NCI-H2171 treated with DMSO at 0.1 percent for 48 hours (cell line): ENCODE results near the gene L3MBTL4.
A peak's percentile ranks its signal among the peaks of the same experiment; 100 is the strongest.
"Not testable (repeated sequence)": the region's sequence is repeated elsewhere in the genome, so short reads cannot be mapped to it uniquely, and the experiment has no call there.

Source experiments
- DNase-seq: peaks from one replicate; lab custom pipeline; 2025; lab: John Stamatoyannopoulos, UW

The L3MBTL4 gene

DNA sequence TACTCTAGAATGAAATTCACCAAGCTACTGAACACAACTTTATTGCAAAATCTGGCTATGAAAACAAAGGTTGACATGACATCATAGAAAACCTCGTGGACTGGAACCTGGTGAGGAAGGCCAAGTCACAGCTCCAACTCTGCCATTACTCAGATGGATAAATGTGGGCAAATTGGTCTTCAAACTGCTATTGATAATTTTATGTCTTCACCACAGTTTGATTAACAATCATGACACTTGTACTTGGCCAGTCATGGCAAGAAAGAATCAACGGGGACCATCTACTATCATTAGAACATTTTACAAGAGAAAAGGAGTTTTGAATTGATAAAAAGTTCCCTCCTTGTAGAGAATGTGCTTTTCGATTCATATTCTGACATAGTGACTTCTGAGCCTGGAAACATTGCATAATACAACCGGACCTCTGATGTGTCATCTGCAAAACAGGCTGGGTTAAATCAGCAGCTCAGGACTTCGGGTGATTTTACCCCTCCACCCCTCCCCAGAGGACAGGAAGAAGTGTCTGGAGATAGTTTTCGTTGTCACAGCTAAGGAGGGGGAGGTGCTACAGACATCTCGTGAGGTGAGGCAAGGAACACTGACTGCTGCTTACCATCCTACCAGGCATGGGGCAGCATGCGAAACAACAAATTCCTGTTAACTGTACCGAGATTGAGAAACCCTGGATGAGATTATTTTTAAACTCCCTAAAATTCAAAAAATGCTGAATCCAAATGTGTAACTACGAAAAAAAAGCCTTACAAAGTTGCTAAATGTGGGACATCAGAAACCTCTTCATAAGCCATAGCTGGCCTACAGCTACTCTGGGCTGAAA, 8.4 kb downstream of the L3MBTL4 start:
- DNase-seq = no peak

DNA sequence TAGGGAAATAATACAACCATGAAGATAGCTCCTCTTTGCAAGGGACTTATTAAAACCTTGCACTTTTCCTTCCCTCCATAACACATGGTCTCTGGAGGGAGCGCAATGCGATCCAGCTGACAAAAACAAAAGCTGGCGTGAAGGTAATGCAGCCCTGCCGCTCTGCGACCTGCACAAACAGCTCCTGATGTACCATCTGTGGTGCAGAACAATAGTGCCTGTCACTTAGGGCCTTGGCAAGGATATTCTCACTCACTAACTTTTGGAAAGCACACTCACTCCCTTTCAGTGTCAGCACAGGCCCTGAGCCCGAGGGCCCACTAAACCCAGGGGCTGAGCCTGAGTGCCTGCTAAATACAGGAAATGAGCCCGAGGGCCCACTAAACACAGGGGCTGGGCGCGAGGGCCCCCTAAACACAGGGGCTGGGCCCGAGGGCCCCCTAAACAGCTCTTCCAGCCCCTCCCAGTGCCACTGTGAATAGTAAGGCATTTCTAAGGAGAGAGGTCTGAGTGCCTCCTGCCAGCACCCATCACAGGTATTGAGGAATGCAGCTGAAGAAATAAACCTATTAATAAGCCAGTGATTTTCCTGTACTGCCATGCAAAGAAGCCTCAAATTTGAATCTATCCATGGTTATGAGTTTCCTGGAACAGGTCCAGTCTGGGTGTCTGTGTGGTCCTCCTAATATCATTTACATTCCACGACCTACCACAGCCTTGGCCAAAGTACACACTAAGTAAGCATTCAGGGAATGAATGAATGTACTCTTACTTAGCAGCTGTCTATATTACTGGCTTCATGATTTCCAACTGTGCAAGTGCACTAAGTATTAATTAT, 9.3 kb downstream of the L3MBTL4 start:
- peak; percentile 90 for DNase-seq

DNA sequence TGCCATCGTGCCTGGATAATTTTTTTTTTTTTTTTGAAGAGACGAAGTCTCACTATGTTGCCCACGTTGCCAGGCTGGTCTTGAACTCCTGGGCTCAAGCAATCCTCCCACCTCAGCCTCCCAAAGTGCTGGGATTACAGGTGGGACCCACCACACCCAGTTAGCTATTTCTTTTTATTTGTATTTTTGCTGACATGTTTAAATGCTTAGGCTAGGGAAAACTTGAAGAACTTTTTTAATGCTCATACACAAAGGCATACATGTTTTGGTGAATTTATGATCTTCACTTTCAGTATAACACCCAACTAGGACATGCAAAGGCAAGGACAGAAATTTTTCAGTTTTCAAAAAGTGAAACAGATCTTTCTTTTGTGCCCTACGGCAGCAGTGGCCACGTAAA, 9.9 kb downstream of the L3MBTL4 start:
- DNase-seq = no peak

DNA sequence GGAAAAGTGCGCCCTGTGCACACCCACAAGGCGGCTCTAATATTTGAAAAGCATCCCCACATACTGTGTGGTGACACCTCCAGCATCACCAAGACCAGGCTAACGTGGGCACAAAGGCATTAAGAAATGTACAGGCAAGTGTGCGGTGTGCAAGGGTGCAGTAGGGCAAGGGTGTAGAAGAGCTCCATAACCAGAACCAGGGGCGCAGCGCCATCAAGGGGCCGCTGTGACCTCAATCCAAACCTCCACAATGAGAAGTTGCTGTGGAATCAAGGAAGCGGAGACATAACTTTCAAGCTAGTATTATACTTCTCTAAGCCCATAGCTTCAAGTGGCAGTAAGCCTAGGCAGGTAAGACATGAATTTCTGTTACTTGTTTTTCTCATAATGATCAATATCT, 13.0 kb downstream of the L3MBTL4 start:
- no peak for DNase-seq

DNA sequence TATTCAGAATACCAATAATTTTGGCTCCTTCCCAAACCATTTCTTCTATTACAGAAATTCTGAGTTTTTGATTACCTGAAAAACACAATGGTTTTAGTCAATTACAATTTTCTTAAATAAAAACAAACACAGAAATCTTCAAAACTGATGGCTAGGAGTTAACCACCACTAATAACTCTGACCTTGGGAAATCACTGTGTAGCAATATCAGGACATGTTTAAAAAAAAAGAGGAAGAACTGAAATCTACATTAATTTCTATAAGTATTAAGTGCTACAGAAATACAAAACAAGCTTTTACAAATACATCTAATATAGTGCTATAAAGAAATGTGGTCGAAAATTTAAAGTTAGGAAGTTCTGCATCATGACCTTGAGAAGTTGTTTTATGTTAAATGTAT, 14.9 kb downstream of the L3MBTL4 start:
- no peak for DNase-seq

DNA sequence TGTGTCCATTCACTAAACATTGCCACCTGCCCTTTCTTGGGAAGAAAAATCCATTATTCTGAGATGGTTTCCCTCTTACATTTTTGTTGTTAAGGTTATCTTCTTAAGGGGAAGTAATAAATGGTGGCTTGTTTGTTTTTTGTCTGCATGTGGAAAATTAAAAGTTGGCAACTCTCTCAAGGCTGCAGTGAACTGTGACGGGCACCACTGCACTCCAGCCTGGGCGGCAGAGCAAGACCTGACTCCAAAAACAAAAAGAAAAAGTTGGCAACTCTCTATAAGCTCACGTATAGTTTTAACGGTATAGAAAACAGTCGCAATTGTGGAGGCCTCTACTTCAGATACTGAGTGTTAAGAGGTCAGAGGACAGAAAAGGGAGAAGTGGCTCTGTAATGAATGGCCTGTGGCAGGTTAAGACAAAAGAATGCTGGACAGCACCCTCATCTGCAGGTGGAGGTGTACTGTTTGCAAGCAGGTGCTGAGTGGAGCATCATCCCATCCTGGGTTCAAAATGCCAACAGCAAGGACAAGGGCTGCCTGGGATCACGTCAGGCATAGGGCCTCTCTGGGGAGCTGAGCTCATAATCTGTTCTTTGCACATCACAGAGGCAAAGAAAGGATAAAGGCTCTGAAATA, 16.7 kb downstream of the L3MBTL4 start:
- DNase-seq = no peak

DNA sequence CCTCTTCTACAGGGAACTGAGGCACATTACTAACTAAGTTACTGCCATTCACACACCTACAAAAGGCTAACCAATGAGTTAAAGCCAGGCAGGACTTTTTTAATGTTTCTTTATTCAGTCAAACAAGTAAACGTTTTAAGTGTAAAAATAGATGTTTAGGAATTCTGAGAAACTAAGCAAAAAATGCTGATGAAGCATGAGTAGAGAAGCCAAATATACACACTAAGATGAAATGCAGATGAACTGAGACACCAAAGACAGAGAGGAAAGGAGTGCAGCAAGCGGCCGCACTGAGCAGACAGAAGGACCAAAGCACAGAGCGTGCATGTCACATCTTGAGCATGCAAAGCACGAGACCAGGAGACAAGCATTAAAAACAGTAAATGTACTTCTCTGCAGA, 17.9 kb downstream of the L3MBTL4 start:
- no peak for DNase-seq

DNA sequence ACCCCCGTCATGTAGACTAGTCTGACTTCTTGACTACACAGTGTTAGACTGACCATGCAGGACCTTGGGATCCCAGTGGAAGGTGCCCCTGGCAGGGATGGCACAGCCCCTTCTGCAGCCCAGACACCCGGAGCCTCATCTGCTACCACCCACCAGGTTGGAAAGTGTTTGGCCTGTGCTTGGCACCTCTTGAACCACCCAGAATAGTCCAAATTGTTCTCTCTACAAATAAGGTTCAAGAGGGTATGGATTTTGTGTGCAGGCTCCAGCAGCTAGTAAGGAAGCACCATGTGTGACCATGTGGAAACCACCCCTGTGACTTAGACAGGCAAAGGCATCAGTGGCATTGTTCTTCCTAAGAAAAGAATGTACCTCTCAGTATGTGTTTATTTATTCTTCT, 18.4 kb downstream of the L3MBTL4 start:
- no peak for DNase-seq

DNA sequence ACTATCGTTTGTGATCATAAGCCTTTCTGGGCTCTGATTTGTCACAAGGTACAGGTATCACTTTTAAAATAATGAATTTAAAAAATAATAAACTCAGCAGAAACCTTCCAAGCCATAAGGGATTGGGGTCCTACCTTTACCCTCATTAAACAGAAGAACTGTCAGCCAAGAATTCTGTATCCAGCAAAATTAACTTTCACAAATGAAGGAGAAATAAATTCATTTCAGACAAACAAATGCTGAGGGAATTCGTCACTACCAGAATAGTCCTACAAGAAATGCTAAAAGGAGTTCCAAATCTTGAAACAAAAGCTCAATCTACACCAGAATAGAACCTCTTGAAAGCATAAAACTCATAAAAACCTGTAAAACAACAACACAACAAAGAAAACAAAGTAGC, 25.7 kb downstream of the L3MBTL4 start:
- no peak for DNase-seq

DNA sequence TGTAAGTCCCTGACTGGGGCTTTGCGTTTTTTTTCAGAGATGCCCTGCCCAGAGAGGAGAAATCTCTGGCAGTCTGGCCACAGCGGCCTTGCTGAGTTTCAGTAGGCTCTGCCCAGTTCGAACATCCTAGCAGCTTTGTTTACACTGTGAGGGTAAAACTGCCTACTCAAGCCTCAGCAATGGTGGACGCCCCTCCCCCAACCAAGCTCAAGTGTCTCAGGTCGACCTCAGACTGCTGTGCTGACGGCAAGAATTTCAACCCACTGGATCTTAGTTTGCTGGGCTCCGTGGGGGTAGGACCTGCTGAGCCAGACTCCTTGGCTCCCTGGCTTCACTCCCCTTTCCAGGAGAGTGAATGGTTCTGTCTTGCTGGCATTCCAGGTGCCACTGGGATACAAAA, 31.7 kb downstream of the L3MBTL4 start:
- DNase-seq = no peak

DNA sequence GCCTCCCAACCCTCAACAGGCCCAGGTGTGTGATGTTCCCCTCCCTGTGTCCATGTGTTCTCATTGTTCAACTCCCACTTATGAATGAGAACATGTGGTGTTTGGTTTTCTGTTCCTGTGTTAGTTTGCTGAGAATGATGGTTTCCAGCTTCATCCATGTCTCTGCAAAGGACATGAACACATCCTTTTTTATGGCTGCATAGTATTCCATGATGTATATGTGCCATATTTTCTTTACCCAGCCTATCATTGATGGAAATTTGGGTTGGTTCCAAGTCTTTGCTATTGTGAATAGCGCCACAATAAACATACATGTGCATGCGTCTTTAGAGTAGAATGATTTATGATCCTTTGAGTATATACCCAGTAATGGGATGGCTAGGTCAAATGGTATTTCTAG, 37.2 kb downstream of the L3MBTL4 start:
- DNase-seq = not testable (repeated sequence)

DNA sequence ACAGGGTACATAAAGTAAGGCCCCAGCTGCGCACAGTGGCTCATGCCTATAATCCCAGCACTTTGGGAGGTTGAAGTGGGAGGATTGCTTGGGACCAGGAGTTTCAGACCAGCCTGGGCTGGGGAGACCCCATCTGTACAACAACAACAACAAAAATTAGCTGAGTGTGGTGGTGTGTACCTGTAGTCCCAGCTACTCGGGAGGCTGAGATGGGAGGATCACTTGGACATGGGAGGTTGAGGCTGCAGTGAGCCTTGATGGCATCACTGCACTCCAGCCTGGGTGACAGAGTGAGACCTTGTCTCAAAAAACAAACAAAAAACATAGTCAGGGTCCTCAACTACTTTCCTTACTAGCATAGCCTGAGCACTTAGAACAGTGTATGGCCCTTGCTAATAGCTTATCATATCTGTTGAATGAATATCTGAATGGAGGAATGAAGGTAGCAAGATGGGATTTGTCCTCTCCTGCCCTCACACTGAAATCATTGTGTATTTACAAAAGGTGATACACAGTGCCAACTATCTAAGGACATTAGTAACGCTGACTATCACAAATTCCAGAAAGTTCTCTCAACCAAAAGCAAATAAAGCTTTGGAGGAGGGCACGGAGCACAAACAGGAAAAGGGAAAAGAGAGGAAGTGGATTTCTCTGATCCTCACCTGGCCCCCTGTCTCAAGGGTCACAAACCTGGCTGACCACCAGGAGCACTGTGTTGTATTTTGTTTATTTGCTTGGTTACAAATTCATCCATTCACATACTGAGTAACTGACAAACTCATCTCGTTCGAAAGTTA, 38.1 kb downstream of the L3MBTL4 start:
- no peak for DNase-seq

DNA sequence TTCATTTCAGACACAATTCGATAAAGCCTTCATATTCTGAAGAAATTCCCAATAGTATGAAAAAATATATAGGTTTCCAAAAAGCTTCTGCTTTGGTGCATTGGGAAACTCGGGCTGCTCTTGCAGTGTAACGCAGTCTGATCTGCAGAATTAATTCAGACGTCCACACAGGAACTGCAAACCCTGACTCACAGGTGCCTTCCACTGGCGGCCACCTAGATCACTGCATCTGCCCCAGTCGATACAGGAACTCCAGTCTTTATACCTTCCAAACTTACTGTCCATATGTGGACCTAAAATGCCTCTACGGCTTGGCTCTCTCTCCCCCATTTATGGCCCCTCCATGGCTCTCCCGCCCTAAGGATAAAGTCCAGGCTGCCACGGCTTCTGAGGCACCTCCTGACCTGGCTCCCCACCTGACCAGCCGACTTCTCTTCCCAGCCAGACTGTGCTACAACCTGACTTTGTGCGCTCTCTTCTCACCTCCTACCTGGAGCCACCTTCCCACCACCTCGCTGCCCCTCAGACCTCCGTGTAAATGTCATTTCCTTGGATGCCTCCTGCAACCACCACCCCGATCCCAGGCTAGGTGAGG, 39.7 kb downstream of the L3MBTL4 start:
- no peak for DNase-seq

DNA sequence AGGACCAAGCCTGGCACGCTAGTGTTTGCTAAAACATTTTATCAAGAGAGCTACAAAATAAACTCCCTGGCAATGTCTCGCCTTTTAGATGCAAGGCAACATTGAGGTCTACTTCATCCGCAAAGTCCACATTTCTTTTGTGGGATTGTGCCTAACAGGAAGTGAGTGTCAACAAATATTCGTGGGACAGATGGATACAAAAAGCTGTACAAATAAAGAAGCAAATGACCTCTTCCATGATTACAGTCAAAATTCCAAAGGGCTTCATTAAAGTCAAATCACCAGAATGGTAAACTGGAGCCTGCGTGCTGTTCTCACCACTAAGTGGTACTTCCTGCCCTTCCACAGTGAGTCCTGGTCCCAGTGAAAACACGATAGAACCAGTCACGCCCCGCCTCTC, 40.4 kb downstream of the L3MBTL4 start:
- DNase-seq = no peak

DNA sequence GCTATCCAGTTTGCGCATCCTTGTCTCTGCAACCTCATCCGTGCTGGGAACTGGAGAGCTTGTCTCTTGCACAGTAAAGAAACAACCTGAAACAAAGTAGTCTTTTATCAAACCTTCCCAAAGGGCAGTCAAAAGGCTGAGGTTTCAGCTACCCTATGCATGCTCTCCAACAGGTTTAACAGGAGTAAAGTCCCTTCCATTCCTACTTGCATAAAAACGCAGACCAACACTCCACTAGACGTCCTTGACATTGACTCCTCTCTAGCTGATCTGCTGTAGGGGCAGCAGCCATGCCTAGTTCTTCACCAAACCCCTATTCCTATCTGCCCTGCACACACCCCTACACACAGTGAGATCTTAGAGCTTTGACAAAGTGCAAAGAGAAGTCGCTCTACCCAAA, 41.5 kb downstream of the L3MBTL4 start:
- DNase-seq = no peak

DNA sequence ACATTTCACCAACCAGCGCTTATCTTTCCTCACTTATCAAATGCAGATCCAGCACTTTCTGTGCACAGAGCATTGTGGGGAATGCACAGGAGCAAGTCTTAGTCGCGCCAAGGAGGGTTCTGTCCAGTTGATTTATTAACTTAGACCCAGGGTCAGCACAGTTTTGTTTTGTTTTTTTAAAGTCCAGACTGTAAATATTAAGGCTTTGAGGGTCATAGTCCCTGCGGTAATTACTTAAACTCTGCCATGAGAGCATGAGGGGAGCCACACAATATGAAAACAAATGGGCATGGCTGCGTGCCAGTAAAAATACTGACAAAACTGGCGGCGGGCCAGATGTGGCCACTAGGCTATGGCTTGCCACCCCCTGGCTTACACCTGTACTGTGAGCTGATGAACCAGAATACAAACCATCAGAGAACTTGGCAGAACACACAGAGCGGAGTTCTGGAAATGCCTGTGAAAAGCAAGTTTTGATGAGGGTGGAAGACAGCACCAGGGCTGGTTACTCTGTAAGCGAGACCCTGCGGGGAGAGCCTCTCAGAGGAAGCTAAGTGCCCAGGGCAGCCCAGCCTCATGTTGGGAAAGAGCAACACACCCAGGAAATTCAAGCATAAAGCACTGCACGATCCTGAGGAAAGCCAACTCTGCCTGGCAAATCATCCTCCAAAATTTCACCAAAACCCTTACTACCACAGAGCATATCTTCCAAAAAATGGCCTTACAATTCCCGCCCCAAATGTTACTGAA, 43.6 kb downstream of the L3MBTL4 start:
- DNase-seq = peak; percentile 83

DNA sequence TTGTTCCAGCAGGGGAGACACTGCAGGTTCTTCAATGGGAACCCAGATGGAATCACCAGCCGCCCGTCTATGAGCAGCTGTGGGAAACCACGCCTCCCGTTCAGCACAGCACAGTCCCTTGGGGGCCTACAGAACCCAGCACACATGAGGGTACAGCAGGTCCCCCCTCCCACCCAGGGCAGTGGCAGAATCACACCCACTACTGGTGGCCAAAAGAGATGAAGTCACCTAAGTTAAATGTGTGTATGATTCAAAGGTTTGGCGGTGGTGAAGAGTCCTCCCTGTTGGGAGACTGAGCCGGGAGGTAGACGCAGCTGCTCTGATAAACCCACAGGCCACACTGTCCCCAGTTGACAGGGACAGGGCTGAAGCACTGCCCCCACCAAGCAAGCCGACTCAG, 44.3 kb downstream of the L3MBTL4 start:
- DNase-seq = peak; percentile 97

DNA sequence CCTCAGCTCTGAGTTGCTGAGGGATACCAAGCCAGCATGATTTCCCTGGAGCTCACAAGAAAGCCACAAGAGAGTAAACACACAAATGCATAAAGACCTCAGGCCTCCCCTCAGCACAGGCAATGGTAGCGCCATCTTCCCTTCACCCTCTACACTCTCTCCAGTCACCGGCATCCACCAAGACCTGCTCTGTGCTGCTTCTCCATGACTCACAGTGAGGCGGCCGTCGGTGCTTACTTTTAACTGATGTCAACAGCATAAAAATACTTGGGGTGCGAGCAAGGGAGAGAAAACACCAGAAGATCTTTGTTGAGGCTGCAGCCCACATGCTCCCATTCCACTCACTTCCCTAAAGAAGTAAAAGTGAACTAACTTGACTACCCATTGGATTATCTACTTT, 46.7 kb downstream of the L3MBTL4 start:
- no peak for DNase-seq

DNA sequence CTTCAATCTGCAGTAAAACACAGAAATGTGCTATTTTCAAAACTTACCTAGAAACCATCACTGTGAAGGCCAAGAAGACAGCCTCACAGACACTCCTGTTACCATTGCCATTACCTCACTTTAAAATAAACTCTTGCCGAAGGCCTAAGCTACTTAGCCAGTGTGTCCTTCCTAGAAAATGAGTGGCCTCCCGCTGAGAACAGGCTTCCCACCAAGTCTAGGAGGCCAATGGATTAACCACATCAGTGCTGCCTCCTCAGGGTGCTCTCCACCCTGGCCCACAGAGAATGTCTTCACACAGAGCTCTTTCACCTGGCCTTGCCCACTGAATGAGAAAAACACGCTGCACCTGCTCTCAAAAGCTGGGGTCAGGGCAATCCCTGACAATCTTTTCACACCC, 47.5 kb downstream of the L3MBTL4 start:
- DNase-seq = no peak

DNA sequence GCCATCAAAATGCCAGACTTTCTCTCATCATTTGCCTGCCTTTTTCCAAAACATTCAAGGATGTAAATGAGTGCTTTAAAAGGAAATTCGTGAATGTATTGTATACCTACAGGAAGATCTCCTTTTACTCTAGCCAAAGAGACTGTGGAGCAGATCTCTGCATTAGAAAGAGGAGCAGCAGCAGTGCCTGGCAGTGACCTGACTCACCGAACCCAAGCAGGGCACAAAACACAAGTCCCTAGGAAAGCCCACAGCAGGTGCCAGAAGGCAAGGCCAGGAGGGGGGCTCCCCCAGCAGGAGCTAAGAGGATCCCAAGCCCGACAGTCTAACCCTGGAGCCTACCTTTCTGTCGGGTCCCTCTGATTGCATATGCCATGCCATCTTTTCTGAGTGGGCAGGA, 47.9 kb downstream of the L3MBTL4 start:
- DNase-seq = peak; percentile 66

DNA sequence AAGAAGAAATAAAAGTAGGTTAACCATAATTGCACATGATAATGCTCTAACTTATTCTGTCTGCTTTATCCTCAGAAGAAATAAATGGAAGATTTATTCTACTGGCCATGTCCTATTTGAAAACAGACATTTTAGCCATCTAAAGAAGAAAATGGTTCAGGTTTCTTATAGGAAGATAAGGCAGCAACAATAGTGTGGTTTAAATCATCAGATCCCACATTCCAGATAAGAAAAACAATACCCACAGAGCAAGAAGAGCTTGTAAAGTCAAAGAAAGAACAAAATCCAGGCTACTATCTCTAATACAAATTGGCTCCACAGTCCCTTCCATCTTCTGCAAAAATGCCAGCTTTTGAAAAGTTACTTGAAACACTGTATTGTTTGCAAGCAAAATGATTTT, 49.3 kb downstream of the L3MBTL4 start:
- peak; percentile 34 for DNase-seq
